Cerebellar cortex (tissue), 1 donor: ENCODE measurements around the gene GPR148.

Experiments used
- DNase-seq: peaks from one replicate; pipeline ENCODE4 v3.0.0-alpha.2; 2015; ENCODE audit warnings: low spot score

Gene GPR148

DNA sequence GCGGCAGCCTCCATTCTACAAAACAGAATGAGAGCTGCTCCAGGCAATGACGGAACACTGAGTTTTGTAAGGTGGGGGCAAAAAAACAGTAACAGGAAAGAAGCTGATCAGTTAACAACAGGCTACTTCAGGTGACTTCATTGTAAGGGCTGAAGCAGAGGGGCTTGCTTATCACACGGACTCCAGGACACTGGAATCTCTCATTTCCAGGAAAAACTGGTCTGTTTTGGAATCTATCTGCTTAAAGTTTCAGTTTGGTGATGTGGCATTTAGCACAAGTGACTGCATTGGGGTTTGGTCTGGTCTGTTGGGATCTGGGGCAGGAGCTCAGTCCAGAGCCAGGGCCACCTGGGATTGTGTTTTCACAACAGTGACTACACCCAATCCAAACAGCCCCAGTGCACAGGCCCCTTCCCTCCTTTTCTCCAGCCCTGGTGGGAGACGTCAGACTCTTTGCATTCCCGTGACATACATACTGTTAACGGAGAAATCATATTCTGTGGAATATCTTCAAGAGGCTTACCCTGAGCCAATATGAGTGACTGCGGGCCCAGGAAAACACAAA, 40.6 kb downstream of the GPR148 start:
- DNase-seq = no peak

DNA sequence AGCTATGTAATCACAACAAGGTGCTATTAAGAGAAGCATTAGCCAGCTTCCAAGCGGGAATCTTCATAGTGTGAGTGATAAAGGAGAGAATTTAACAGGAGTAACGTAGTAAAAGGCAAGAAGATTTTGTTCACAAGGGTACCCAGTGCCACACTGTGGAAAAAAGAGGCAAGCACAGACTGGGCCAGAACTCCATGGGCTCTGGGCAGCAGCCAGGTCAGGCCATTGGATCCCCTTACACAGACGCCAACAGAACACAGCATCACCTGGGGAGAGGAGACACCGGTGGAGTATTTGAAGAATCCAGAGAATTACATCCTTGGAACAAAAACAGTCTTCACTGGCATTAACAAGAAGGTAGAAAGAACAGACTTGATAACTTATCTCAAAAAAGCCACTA, 47.7 kb downstream of the GPR148 start:
- DNase-seq = peak; percentile 86

DNA sequence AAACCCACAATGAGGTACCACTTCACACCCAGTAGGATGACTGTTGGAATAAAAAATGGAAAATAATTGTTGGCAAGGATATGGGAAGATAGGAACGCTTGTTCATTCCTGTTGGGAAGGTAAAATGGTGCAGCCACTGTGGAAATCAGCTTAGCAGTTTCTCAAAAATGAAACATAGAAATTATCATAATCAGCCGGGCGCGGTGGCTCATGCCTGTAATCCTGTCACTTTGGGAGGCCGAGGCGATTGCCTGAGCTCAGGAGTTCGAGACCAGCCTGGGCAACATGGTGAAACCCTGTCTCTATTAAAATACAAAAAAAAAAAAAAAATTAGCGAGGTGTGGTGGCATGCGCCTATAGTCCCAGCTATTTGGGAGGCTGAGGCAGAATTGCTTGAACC, 49.9 kb downstream of the GPR148 start:
- no peak for DNase-seq
